ENCODE data around the gene PDS5A. TPM values are rescaled to one million over a fixed set of nuclear protein-coding genes. Genes with fewer than 3 reads are reported as not detected.

Gene PDS5A
- total RNA-seq, 1 donor from 2014 or later = 82.1 TPM

- no peak overlapping the region for H3K27ac Mint-ChIP-seq (ENCODE audit: unreplicated experiment)
- H3K4me3 Mint-ChIP-seq = no peak overlapping the region
- TF ChIP-seq, protein P1, sequence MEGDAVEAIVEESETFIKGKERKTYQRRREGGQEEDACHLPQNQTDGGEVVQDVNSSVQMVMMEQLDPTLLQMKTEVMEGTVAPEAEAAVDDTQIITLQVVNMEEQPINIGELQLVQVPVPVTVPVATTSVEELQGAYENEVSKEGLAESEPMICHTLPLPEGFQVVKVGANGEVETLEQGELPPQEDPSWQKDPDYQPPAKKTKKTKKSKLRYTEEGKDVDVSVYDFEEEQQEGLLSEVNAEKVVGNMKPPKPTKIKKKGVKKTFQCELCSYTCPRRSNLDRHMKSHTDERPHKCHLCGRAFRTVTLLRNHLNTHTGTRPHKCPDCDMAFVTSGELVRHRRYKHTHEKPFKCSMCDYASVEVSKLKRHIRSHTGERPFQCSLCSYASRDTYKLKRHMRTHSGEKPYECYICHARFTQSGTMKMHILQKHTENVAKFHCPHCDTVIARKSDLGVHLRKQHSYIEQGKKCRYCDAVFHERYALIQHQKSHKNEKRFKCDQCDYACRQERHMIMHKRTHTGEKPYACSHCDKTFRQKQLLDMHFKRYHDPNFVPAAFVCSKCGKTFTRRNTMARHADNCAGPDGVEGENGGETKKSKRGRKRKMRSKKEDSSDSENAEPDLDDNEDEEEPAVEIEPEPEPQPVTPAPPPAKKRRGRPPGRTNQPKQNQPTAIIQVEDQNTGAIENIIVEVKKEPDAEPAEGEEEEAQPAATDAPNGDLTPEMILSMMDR (conservative IDR thresholded peaks at IDR 0.05) = no peak
- no peaks in the 10 kb centered on the region for H3K9me3 Mint-ChIP-seq
- DNase-seq (ENCODE audit: low read depth, low spot score) = no peak
- H3K27me3 Mint-ChIP-seq (ENCODE audit: low read depth) = no peaks in the 10 kb centered on the region
- no peaks in the 10 kb centered on the region for H3K4me1 Mint-ChIP-seq
- peaks cover 45% of the 10 kb centered on the region for H3K36me3 Mint-ChIP-seq (ENCODE audit: low read depth)
Measured at GRCh38 chr4:39834269-39834668, 143.4 kb downstream of the PDS5A start.

DNA sequence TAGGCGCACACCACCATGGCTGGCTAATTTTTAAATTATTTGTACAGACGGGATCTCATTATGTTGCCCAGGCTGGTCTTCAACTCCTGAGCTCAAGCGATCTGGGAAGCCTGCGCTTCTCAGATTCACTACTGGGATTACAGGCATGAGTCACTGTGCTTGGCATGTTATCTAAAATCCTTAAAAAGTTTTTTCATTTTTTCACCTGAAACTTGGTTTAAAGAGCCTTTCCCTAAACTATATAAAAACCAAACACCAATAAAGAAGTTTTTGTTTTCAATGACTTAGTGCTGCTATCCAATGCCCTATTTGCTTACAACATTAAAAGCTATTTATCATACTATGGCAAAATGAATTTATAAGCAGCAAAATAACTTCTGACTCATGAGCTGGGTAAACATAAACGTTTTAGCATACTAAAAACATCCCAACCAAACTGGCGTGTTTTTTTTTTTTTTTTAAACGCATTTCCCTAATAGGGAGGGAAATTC, 151.9 kb downstream of the PDS5A start:
- Mint-ChIP-seq H3K4me3 (no peak overlapping the region), H3K9me3 (no peaks in the 10 kb centered on the region), H3K4me1 (peaks cover 4% of the 10 kb centered on the region), H3K27me3 (ENCODE audit: low read depth) (no peaks in the 10 kb centered on the region), H3K36me3 (ENCODE audit: low read depth) (peaks cover 17% of the 10 kb centered on the region), H3K27ac (ENCODE audit: unreplicated experiment) (no peak overlapping the region)
- DNase-seq (ENCODE audit: low read depth, low spot score) = no peak
- TF ChIP-seq, protein P1 (conservative IDR thresholded peaks at IDR 0.05) = no peak

GRCh38 chr4:39825090-39825489, 152.6 kb downstream of the PDS5A start:
- no peaks in the 10 kb centered on the region for H3K27me3 Mint-ChIP-seq (ENCODE audit: low read depth)
- H3K27ac Mint-ChIP-seq (ENCODE audit: unreplicated experiment) = no peak overlapping the region
- H3K36me3 Mint-ChIP-seq (ENCODE audit: low read depth) = peaks cover 17% of the 10 kb centered on the region
- peaks cover 11% of the 10 kb centered on the region for H3K4me1 Mint-ChIP-seq
- TF ChIP-seq, protein P1 (conservative IDR thresholded peaks at IDR 0.05) = no peak
- H3K9me3 Mint-ChIP-seq = no peaks in the 10 kb centered on the region
- H3K4me3 Mint-ChIP-seq = no peak overlapping the region
- no peak for DNase-seq (ENCODE audit: low read depth, low spot score)

DNA sequence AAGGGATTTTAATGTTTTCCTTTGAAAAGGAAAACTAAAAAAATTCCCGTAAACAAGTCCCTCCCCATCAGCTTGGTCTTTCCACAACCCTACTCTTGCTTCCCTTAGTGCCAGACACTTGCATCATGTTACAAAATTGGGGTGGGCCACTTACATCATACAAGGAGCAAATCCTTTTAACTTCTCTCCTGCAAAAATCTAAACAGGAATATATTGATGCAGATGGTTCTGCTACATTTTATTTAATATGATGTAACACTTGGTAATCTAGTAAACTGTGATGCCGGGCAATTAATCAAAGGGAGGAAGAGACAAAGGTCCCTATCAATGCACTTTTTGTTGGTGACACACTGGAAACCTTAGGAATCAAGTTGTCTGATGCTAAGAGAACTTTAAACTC, 154.5 kb downstream of the PDS5A start:
- H3K9me3 Mint-ChIP-seq = no peaks in the 10 kb centered on the region
- TF ChIP-seq, protein P1 (conservative IDR thresholded peaks at IDR 0.05) = no peak
- DNase-seq (ENCODE audit: low read depth, low spot score) = no peak
- H3K36me3 Mint-ChIP-seq (ENCODE audit: low read depth) = peaks cover 8% of the 10 kb centered on the region
- peaks cover 13% of the 10 kb centered on the region for H3K4me1 Mint-ChIP-seq
- no peaks in the 10 kb centered on the region for H3K27me3 Mint-ChIP-seq (ENCODE audit: low read depth)
- no peak overlapping the region for H3K27ac Mint-ChIP-seq (ENCODE audit: unreplicated experiment)
- no peak overlapping the region for H3K4me3 Mint-ChIP-seq

- Mint-ChIP-seq H3K36me3 (ENCODE audit: low read depth) (peaks cover 3% of the 10 kb centered on the region), H3K4me3 (no peak overlapping the region), H3K27me3 (ENCODE audit: low read depth) (no peaks in the 10 kb centered on the region), H3K4me1 (peaks cover 13% of the 10 kb centered on the region), H3K27ac (ENCODE audit: unreplicated experiment) (no peak overlapping the region), H3K9me3 (no peaks in the 10 kb centered on the region)
- DNase-seq (ENCODE audit: low read depth, low spot score) = no peak
- TF ChIP-seq, protein P1 (conservative IDR thresholded peaks at IDR 0.05) = no peak
Measured at GRCh38 chr4:39822662-39823061, 155.0 kb downstream of the PDS5A start.
